ENCODE results near the gene PPFIA1.
"Not testable (repeated sequence)": the region's sequence is repeated elsewhere in the genome, so short reads cannot be mapped to it uniquely, and the experiment has no call there.

PPFIA1 gene

GRCh38 chr11:70252844-70253243 lies 17.6 kb upstream of the PPFIA1 start:
- no peak for DNase-seq

- no peak for DNase-seq
These were observed 14.9 kb upstream of the PPFIA1 start for GRCh38 chr11:70255477-70256116.

GRCh38 chr11:70259077-70259476 lies 11.4 kb upstream of the PPFIA1 start:
- DNase-seq, result not testable (repeated sequence)

- DNase-seq, result no peak
These were observed 7.5 kb upstream of the PPFIA1 start for GRCh38 chr11:70262951-70263350.

- no peak for DNase-seq
These were observed 7.1 kb upstream of the PPFIA1 start for GRCh38 chr11:70263363-70263762.

- DNase-seq, result no peak
These were observed 5.1 kb upstream of the PPFIA1 start for GRCh38 chr11:70265341-70265740.

- DNase-seq, result no peak
These were observed 3.0 kb upstream of the PPFIA1 start for GRCh38 chr11:70267405-70267950.

- no peak for DNase-seq
These were observed 2.0 kb upstream of the PPFIA1 start for GRCh38 chr11:70268526-70268925.

GRCh38 chr11:70270877-70271648 lies 573 bp downstream of the PPFIA1 start:
- peak; percentile 1 for DNase-seq

- DNase-seq, result no peak
These were observed 1.1 kb downstream of the PPFIA1 start for GRCh38 chr11:70271649-70271953.

- DNase-seq, result no peak
These were observed 1.5 kb downstream of the PPFIA1 start for GRCh38 chr11:70272009-70272408.

- DNase-seq, result no peak
These were observed 8.5 kb downstream of the PPFIA1 start for GRCh38 chr11:70278994-70279393.

- DNase-seq, result no peak
These were observed 10.7 kb downstream of the PPFIA1 start for GRCh38 chr11:70281156-70281609.

- DNase-seq, result no peak
These were observed 11.5 kb downstream of the PPFIA1 start for GRCh38 chr11:70282012-70282411.

- no peak for DNase-seq
These were observed 18.2 kb downstream of the PPFIA1 start for GRCh38 chr11:70288721-70289120.

GRCh38 chr11:70289582-70289981 lies 19.1 kb downstream of the PPFIA1 start:
- DNase-seq, result no peak

- DNase-seq, result no peak
These were observed 20.0 kb downstream of the PPFIA1 start for GRCh38 chr11:70290361-70291065.

- no peak for DNase-seq
These were observed 21.7 kb downstream of the PPFIA1 start for GRCh38 chr11:70292166-70292565.

- DNase-seq, result no peak
These were observed 22.4 kb downstream of the PPFIA1 start for GRCh38 chr11:70292863-70293262.

- DNase-seq, result not testable (repeated sequence)
These were observed 24.7 kb downstream of the PPFIA1 start for GRCh38 chr11:70295166-70295565.

- no peak for DNase-seq
These were observed 26.2 kb downstream of the PPFIA1 start for GRCh38 chr11:70296681-70297080.

- DNase-seq, result no peak
These were observed 26.9 kb downstream of the PPFIA1 start for GRCh38 chr11:70297341-70297740.

- DNase-seq, result no peak
These were observed 27.9 kb downstream of the PPFIA1 start for GRCh38 chr11:70298243-70298915.
